ENCODE data around the gene PAK1.
A peak's percentile ranks its signal among the peaks of the same experiment; 100 is the strongest.

The PAK1 gene

DNA sequence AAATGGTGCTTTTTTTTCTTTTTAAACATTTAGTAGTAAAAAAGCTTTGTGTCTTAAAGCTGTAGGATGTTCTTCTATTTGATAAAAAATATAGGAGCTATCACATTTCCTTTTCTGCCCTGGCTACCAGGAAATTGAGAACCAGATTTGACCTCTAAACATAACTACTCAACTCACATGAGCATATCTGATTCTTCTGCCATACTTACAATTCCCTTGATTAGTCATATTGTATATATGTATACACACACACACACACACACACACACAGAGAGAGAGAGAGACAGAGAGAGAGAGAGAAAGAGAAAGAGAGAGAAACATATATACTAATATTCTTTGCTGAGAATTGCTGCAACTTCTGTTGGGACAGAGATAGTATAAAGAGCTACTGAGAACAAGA is 149.4 kb downstream of the PAK1 start:
- H3K27me3 ChIP-seq (ENCODE audit: control insufficient read depth in 1 of 2, insufficient read depth in 1 of 2, low read length in 2 of 2), result no peaks in the 10 kb centered on the region
- H3K4me1 ChIP-seq (ENCODE audit: control insufficient read depth, insufficient read depth, low read depth, low read length), result no peaks in the 10 kb centered on the region
- H3K18ac ChIP-seq (ENCODE audit: low read depth in 1 of 2, low read length in 2 of 2), result no peak overlapping the region
- no peaks in the 10 kb centered on the region for H3K9me3 ChIP-seq (ENCODE audit: control insufficient read depth, low read length)
- H2AFZ ChIP-seq (ENCODE audit: low read depth, low read length), result no peak overlapping the region
- no peak overlapping the region for H3K9ac ChIP-seq (ENCODE audit: low read length)
- H3K23ac ChIP-seq (ENCODE audit: low read length in 2 of 2), result no peak overlapping the region
- H3K36me3 ChIP-seq (ENCODE audit: control insufficient read depth in 1 of 2, insufficient read depth in 2 of 2, low read depth in 1 of 2, low read length in 2 of 2), result peaks cover 11 to 39% of the 10 kb centered on the region in 2 experiments
- H2BK15ac ChIP-seq (ENCODE audit: low read depth, poor library complexity, severe bottlenecking), result no peak overlapping the region
- no peak overlapping the region for H3K4ac ChIP-seq (ENCODE audit: low read depth in 1 of 2, low read length in 2 of 2)
- H2BK120ac ChIP-seq (ENCODE audit: low read depth, low read length), result no peak overlapping the region
- H4K91ac ChIP-seq (ENCODE audit: low read length), result no peak overlapping the region
- H3K4me3 ChIP-seq (ENCODE audit: insufficient read depth in 1 of 2, low read depth in 1 of 2, low read length in 2 of 2), result no peak overlapping the region
- H2AK5ac ChIP-seq (ENCODE audit: low read length, severe bottlenecking), result no peak overlapping the region
- H3K27ac ChIP-seq (ENCODE audit: low read length, poor library complexity, severe bottlenecking), result no peak overlapping the region
- peak; percentile 44 for DNase-seq
- no peak overlapping the region for H3K14ac ChIP-seq (ENCODE audit: low read length in 2 of 2)
- no peak overlapping the region for H3K4me2 ChIP-seq (ENCODE audit: low read length, poor library complexity, severe bottlenecking)
- peaks cover 3% of the 10 kb centered on the region for H3K79me1 ChIP-seq (replicated peaks; ENCODE audit: low read length, poor library complexity, severe bottlenecking)
- no peak overlapping the region for H2BK12ac ChIP-seq (ENCODE audit: low read length in 2 of 2)
- no peak overlapping the region for H2BK5ac ChIP-seq (ENCODE audit: low read depth, low read length, poor library complexity, severe bottlenecking)
- H4K8ac ChIP-seq (ENCODE audit: low read length), result no peak overlapping the region

DNA sequence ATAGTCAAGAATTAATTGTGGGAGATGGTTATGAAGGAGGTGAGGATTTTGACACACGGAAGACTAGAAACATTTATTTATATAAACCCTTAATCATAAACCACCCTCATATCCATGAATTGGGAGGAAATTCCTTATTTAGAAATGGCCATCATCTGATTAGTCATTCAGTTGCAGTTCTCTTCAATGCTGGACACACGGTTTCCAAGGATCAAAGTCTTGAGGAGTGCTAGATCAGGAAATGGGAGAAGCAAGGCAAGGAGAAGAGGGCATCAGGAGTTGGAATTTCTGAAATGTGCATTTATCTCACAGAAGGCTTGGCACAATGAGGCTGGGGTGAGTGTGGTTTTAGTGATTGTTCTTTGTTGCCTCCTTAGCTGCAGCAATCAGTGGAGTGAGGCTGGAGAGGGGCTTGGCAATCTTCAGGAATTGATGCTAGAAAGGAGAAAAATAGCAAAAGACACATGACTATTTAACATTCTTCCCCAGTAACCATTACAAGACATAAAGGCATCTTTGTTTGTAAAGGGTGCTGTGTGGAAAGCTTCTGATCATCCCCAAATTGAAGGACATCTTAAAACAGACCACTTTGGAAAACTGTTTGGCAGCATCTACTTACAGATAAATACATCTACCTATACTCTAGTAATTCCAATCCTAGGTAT is 150.8 kb downstream of the PAK1 start:
- Histone ChIP-seq H3K4me1 (ENCODE audit: control insufficient read depth, insufficient read depth, low read depth, low read length) (no peaks in the 10 kb centered on the region), H3K4me2 (ENCODE audit: low read length, poor library complexity, severe bottlenecking) (no peak overlapping the region), H2AK5ac (ENCODE audit: low read length, severe bottlenecking) (no peak overlapping the region), H3K27ac (ENCODE audit: low read length, poor library complexity, severe bottlenecking) (no peak overlapping the region), H2BK15ac (ENCODE audit: low read depth, poor library complexity, severe bottlenecking) (no peak overlapping the region), H2BK120ac (ENCODE audit: low read depth, low read length) (no peak overlapping the region), H3K14ac (ENCODE audit: low read length in 2 of 2) (no peak overlapping the region), H4K91ac (ENCODE audit: low read length) (no peak overlapping the region), H2BK12ac (ENCODE audit: low read length in 2 of 2) (no peak overlapping the region), H2BK5ac (ENCODE audit: low read depth, low read length, poor library complexity, severe bottlenecking) (no peak overlapping the region), H2AFZ (ENCODE audit: low read depth, low read length) (no peak overlapping the region), H3K36me3 (ENCODE audit: control insufficient read depth in 1 of 2, insufficient read depth in 2 of 2, low read depth in 1 of 2, low read length in 2 of 2) (peaks cover 11 to 39% of the 10 kb centered on the region in 2 experiments), H3K4ac (ENCODE audit: low read depth in 1 of 2, low read length in 2 of 2) (no peak overlapping the region), H3K9me3 (ENCODE audit: control insufficient read depth, low read length) (no peaks in the 10 kb centered on the region), H3K9ac (ENCODE audit: low read length) (no peak overlapping the region), H3K79me1 (replicated peaks; ENCODE audit: low read length, poor library complexity, severe bottlenecking) (peaks cover 3% of the 10 kb centered on the region), H3K4me3 (ENCODE audit: insufficient read depth in 1 of 2, low read depth in 1 of 2, low read length in 2 of 2) (no peak overlapping the region), H3K23ac (ENCODE audit: low read length in 2 of 2) (no peak overlapping the region), H3K27me3 (ENCODE audit: control insufficient read depth in 1 of 2, insufficient read depth in 1 of 2, low read length in 2 of 2) (no peaks in the 10 kb centered on the region), H4K8ac (ENCODE audit: low read length) (no peak overlapping the region), H3K18ac (ENCODE audit: low read depth in 1 of 2, low read length in 2 of 2) (no peak overlapping the region)
- no peak for DNase-seq
- WGBS, result 77% methylated on average over 1 of the region's 2 CpGs

GRCh38 chr11:77322506-77322905 is 151.4 kb downstream of the PAK1 start:
- H2AK5ac ChIP-seq (ENCODE audit: low read length, severe bottlenecking), result no peak overlapping the region
- no peak overlapping the region for H3K9ac ChIP-seq (ENCODE audit: low read length)
- H3K4ac ChIP-seq (ENCODE audit: low read depth in 1 of 2, low read length in 2 of 2), result no peak overlapping the region
- no peak overlapping the region for H2BK5ac ChIP-seq (ENCODE audit: low read depth, low read length, poor library complexity, severe bottlenecking)
- no peak overlapping the region for H2BK15ac ChIP-seq (ENCODE audit: low read depth, poor library complexity, severe bottlenecking)
- H3K27me3 ChIP-seq (ENCODE audit: control insufficient read depth in 1 of 2, insufficient read depth in 1 of 2, low read length in 2 of 2), result no peaks in the 10 kb centered on the region
- H3K9me3 ChIP-seq (ENCODE audit: control insufficient read depth, low read length), result no peaks in the 10 kb centered on the region
- no peak overlapping the region for H3K27ac ChIP-seq (ENCODE audit: low read length, poor library complexity, severe bottlenecking)
- no peaks in the 10 kb centered on the region for H3K4me1 ChIP-seq (ENCODE audit: control insufficient read depth, insufficient read depth, low read depth, low read length)
- H3K36me3 ChIP-seq (ENCODE audit: control insufficient read depth in 1 of 2, insufficient read depth in 2 of 2, low read depth in 1 of 2, low read length in 2 of 2), result peaks cover 11 to 39% of the 10 kb centered on the region in 2 experiments
- peak; percentile 34 for DNase-seq
- H3K23ac ChIP-seq (ENCODE audit: low read length in 2 of 2), result no peak overlapping the region
- H3K14ac ChIP-seq (ENCODE audit: low read length in 2 of 2), result no peak overlapping the region
- H3K4me2 ChIP-seq (ENCODE audit: low read length, poor library complexity, severe bottlenecking), result no peak overlapping the region
- H3K18ac ChIP-seq (ENCODE audit: low read depth in 1 of 2, low read length in 2 of 2), result no peak overlapping the region
- no peak overlapping the region for H4K91ac ChIP-seq (ENCODE audit: low read length)
- H4K8ac ChIP-seq (ENCODE audit: low read length), result peak overlapping the region; percentile 23
- peak overlapping the region in 1 of 2 experiments; percentile 4 for H3K4me3 ChIP-seq (ENCODE audit: insufficient read depth in 1 of 2, low read depth in 1 of 2, low read length in 2 of 2)
- no peak overlapping the region for H2AFZ ChIP-seq (ENCODE audit: low read depth, low read length)
- H2BK120ac ChIP-seq (ENCODE audit: low read depth, low read length), result no peak overlapping the region
- WGBS, result 89% methylated on average over 2 of the region's 2 CpGs
- H2BK12ac ChIP-seq (ENCODE audit: low read length in 2 of 2), result no peak overlapping the region
- H3K79me1 ChIP-seq (replicated peaks; ENCODE audit: low read length, poor library complexity, severe bottlenecking), result peaks cover 3% of the 10 kb centered on the region

- Histone ChIP-seq H3K4me1 (ENCODE audit: control insufficient read depth, insufficient read depth, low read depth, low read length) (no peaks in the 10 kb centered on the region), H3K27ac (ENCODE audit: low read length, poor library complexity, severe bottlenecking) (no peak overlapping the region), H2AFZ (ENCODE audit: low read depth, low read length) (no peak overlapping the region), H2AK5ac (ENCODE audit: low read length, severe bottlenecking) (no peak overlapping the region), H2BK120ac (ENCODE audit: low read depth, low read length) (no peak overlapping the region), H3K4me3 (ENCODE audit: insufficient read depth in 1 of 2, low read depth in 1 of 2, low read length in 2 of 2) (no peak overlapping the region), H2BK5ac (ENCODE audit: low read depth, low read length, poor library complexity, severe bottlenecking) (no peak overlapping the region), H3K4me2 (ENCODE audit: low read length, poor library complexity, severe bottlenecking) (no peak overlapping the region), H2BK15ac (ENCODE audit: low read depth, poor library complexity, severe bottlenecking) (no peak overlapping the region), H2BK12ac (ENCODE audit: low read length in 2 of 2) (no peak overlapping the region), H3K36me3 (ENCODE audit: control insufficient read depth in 1 of 2, insufficient read depth in 2 of 2, low read depth in 1 of 2, low read length in 2 of 2) (peaks cover 7 to 28% of the 10 kb centered on the region in 2 experiments), H3K14ac (ENCODE audit: low read length in 2 of 2) (no peak overlapping the region), H3K23ac (ENCODE audit: low read length in 2 of 2) (no peak overlapping the region), H3K9ac (ENCODE audit: low read length) (no peak overlapping the region), H3K9me3 (ENCODE audit: control insufficient read depth, low read length) (no peaks in the 10 kb centered on the region), H4K91ac (ENCODE audit: low read length) (no peak overlapping the region), H3K18ac (ENCODE audit: low read depth in 1 of 2, low read length in 2 of 2) (no peak overlapping the region), H3K79me1 (replicated peaks; ENCODE audit: low read length, poor library complexity, severe bottlenecking) (no peaks in the 10 kb centered on the region), H4K8ac (ENCODE audit: low read length) (no peak overlapping the region), H3K4ac (ENCODE audit: low read depth in 1 of 2, low read length in 2 of 2) (no peak overlapping the region), H3K27me3 (ENCODE audit: control insufficient read depth in 1 of 2, insufficient read depth in 1 of 2, low read length in 2 of 2) (no peaks in the 10 kb centered on the region)
- WGBS, result 96% methylated on average over 1 of the region's 1 CpG
- DNase-seq, result no peak
Observed at GRCh38 chr11:77320351-77320750, 153.5 kb downstream of the PAK1 start.
